ENCODE measurements around the gene HAPLN3.

- TF ChIP-seq CTCF (IDR thresholded peaks at IDR 0.05; ENCODE audit: insufficient read depth, low read length), result no peak
- no peak for TF ChIP-seq POLR2AphosphoS5 (IDR thresholded peaks at IDR 0.05; ENCODE audit: low read depth)
- no peak for TF ChIP-seq GABPA (IDR thresholded peaks at IDR 0.05; ENCODE audit: low read depth)
- no peak for TF ChIP-seq REST (IDR thresholded peaks at IDR 0.05; ENCODE audit: insufficient replicate concordance, low read depth)
Measured at GRCh38 chr15:88897456-88898194, 2.3 kb upstream of the HAPLN3 start.
